ENCODE measurements around the gene TSPAN14.

The TSPAN14 gene

GRCh38 chr10:80504897-80505465 lies 50.9 kb downstream of the TSPAN14 start:
- no peak for TF ChIP-seq CTCF (IDR thresholded peaks at IDR 0.05)

DNA sequence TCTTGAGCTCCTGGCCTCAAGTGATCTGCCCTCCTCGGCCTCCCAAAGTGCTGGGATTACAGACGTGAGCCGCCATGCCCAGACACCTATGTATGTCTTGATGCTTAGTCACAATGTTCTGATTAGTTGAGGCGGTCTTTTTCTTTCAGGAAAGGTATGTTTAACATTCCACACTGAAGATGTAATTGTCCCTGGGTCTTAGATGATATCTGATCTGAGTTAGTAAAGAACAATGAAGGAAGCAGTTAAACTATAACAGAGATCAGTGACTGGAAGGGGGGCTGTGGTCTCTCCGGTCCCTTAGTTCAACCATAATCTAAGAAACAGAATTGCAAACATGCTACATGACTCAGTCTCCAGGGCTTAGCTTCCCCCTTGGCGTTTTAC lies 52.1 kb downstream of the TSPAN14 start:
- no peak for TF ChIP-seq CTCF (IDR thresholded peaks at IDR 0.05)

DNA sequence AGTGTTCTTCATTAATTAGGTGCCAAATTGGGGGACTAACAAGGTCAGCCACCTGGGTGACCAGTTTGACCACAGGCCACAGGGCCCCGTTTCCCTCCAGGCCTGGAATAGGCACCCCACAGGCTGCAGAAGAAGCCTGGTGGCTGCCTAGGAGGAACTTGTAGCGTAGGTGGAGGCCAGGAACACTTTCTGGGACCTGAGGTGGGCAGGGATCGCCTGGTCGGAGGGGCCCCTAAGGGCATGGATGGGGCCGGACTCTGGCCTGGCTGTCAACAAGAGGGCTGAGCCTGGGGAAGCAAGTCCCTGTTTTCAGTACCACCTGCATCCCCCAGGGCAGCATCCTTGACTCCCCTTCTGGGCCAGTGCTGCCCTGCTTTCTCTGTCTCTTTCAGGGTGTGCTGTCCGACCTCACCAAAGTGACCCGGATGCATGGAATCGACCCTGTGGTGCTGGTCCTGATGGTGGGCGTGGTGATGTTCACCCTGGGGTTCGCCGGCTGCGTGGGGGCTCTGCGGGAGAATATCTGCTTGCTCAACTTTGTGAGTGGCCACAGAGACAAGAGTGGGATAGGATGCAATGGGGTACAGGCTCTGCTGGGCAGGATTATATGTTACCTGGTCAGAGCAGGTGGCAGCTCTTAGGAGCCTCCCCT lies 52.9 kb downstream of the TSPAN14 start:
- no peak for TF ChIP-seq CTCF (IDR thresholded peaks at IDR 0.05)

DNA sequence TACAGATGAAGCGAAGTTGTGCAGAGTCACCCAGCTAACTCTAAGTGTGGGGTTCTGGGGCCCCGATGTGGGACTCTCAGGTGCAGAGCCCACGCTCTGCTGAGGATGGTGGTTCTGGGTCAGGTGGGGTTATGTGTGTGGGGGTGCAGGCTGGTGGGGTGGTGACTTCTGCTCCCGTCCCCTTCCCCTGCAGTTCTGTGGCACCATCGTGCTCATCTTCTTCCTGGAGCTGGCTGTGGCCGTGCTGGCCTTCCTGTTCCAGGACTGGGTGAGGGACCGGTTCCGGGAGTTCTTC lies 54.9 kb downstream of the TSPAN14 start:
- no peak for TF ChIP-seq CTCF (IDR thresholded peaks at IDR 0.05)

GRCh38 chr10:80509403-80510161 lies 55.5 kb downstream of the TSPAN14 start:
- TF ChIP-seq CTCF (IDR thresholded peaks at IDR 0.05): no peak

DNA sequence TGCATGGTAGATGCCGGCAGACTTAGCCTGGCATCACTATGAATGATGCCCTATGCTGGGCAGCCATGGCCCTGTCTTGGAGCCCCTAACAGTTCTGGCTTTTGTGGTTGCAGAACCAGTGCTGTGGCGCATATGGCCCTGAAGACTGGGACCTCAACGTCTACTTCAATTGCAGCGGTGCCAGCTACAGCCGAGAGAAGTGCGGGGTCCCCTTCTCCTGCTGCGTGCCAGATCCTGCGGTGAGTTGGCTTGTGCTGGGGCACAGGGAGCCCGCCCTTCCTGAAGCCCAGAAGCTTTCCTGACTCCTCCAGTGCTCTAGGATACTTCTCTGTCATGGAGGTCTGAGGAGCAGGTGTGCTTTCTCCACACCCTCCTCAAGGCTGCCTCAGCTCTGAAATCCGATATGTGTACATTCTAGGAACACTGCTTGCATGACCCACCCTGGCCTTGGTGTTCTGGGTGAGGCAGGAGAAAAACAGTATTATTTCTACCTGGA lies 58.0 kb downstream of the TSPAN14 start:
- no peak for TF ChIP-seq CTCF (IDR thresholded peaks at IDR 0.05)

DNA sequence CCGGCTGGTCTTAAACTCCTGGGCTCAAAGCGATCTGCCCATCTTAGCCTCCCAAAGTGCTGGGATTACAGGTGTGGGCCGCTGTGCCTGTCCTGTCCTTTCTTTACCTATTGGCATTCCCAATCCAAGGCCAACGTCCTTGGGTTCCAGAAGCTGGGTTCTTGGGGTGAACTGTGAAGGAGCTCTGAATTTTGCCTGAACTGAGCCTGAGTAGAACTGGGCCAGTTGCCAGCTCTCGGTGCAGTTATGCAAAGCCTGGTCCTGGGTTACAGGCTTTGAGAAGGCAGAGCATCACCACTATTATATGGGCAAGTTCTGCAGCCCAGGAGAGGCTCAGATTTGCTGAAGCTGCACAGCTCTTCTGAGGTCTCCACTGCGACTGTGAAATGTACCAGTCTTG lies 59.0 kb downstream of the TSPAN14 start:
- no peak for TF ChIP-seq CTCF (IDR thresholded peaks at IDR 0.05)
